B cell (primary cell): ENCODE measurements around the gene WNT6. TPM values are rescaled to one million over a fixed set of nuclear protein-coding genes. Genes with fewer than 3 reads are reported as not detected.
A peak's percentile ranks its signal among the peaks of the same experiment; 100 is the strongest.

ENCODE experiments used
- ATAC-seq: fragments of 200-7000 bp; cut with Tn5 transposase; one replicate; pipeline ENCODE4 v1.10.0; 2021; ENCODE audit warnings: low read depth, mild to moderate bottlenecking, moderate number of reproducible peaks, moderate library complexity
- CTCF ChIA-PET: fragments of 350-600 bp; sonication (Branson Sonifier 250); formaldehyde crosslinking; loops from one replicate; lab custom pipeline; 2021; ENCODE audit warnings: antibody characterized with exemption, inconsistent platforms; lab: Charles Lee
- POLR2A ChIA-PET: fragments of 350-600 bp; sonication (Branson Sonifier 250); formaldehyde crosslinking; loops from one replicate; lab custom pipeline; 2021; ENCODE audit warnings: antibody characterized with exemption; lab: Charles Lee
- DNase-seq: peaks from one replicate; pipeline ENCODE4 v3.0.0; 2013
- H2AFZ ChIP-seq: 2 replicates; pipeline ENCODE4 v1.6.1; 2012; ENCODE audit warnings: mild to moderate bottlenecking, low read depth, low read length; ENCODE audit not compliant: insufficient read depth, poor library complexity, severe bottlenecking
- H3K27ac ChIP-seq, 2 donors: 1 replicate in 1 of 2; 2 replicates in 1 of 2; pipeline ENCODE4 v1.5.1; 2012 to 2013; ENCODE audit warnings: low read length in 2 of 2, mild to moderate bottlenecking in 2 of 2, moderate library complexity in 1 of 2
- H3K27me3 ChIP-seq, 4 experiments: fragments of 200-600 bp in 1 of 4; sonication (generic) in 1 of 4; replicated peaks in 1 of 4; 1 replicate in 2 of 4; 2 replicates in 2 of 4; pipeline versions ENCODE4 v1.6.1 to v1.7.0; 2013 to 2016; ENCODE audit warnings: low read length in 3 of 4, mild to moderate bottlenecking in 2 of 4, mixed read lengths in 1 of 4, moderate library complexity in 1 of 4; ENCODE audit not compliant: insufficient read depth in 4 of 4, control insufficient read depth in 3 of 4; ENCODE audit errors: control extremely low read depth in 1 of 4
- H3K36me3 ChIP-seq, 2 experiments: replicated peaks in 1 of 2; 1 replicate in 1 of 2; 2 replicates in 1 of 2; pipeline versions ENCODE4 v1.6.1 to v1.7.1; 2013; ENCODE audit warnings: low read length in 1 of 2; ENCODE audit not compliant: insufficient read depth in 2 of 2, control insufficient read depth in 1 of 2; ENCODE audit errors: control extremely low read depth in 1 of 2, extremely low read depth in 1 of 2
- H3K4me1 ChIP-seq, 2 donors: fragments of 200-600 bp in 1 of 2; sonication (generic) in 1 of 2; 1 replicate in 1 of 2; 2 replicates in 1 of 2; pipeline versions ENCODE4 v1.5.1 to v1.6.1; 2013 to 2017; ENCODE audit warnings: low read length in 2 of 2; ENCODE audit not compliant: control insufficient read depth in 2 of 2, insufficient read depth in 2 of 2
- H3K4me2 ChIP-seq: replicated peaks from 2 replicates; pipeline ENCODE3; 2012; ENCODE audit warnings: mild to moderate bottlenecking, low read depth, low read length; ENCODE audit not compliant: poor library complexity, severe bottlenecking
- H3K4me3 ChIP-seq, 5 experiments: fragments of 200-600 bp in 1 of 5; sonication (generic) in 1 of 5; 1 replicate in 3 of 5; 2 replicates in 2 of 5; pipeline versions ENCODE4 v1.5.1 to v1.7.0; 2011 to 2016; ENCODE audit warnings: low read length in 4 of 5, mild to moderate bottlenecking in 4 of 5, low read depth in 2 of 5, control low read depth in 1 of 5, moderate library complexity in 1 of 5; ENCODE audit not compliant: insufficient read depth in 1 of 5; ENCODE audit errors: control extremely low read depth in 1 of 5, extremely low read depth in 1 of 5
- H3K79me2 ChIP-seq: fragments of 200-600 bp; sonication (generic); one replicate; pipeline ENCODE4 v1.6.0; 2016; ENCODE audit warnings: low read length; ENCODE audit not compliant: control insufficient read depth, insufficient read depth
- H3K9ac ChIP-seq: fragments of 200-600 bp; sonication (generic); 2 replicates; pipeline ENCODE4 v1.6.1; 2017; ENCODE audit warnings: mild to moderate bottlenecking, low read length, moderate library complexity
- H3K9me3 ChIP-seq, 3 donors: one replicate each; pipeline versions ENCODE4 v1.6.1 to v1.7.1; 2013; ENCODE audit warnings: low read length in 2 of 3; ENCODE audit not compliant: control insufficient read depth in 2 of 3, insufficient read depth in 1 of 3; ENCODE audit errors: control extremely low read depth in 1 of 3
- H4K20me1 ChIP-seq: 2 replicates; pipeline ENCODE4 v1.6.0; 2012; ENCODE audit warnings: mild to moderate bottlenecking, low read length; ENCODE audit not compliant: insufficient read depth, control insufficient read depth, poor library complexity, severe bottlenecking
- H3K27ac Mint-ChIP-seq: one replicate; pipeline ENCODE4 v1.8.0; 2021; ENCODE audit warnings: mixed read lengths
- H3K27me3 Mint-ChIP-seq: one replicate; pipeline ENCODE4 v1.8.0; 2021; ENCODE audit warnings: mixed read lengths
- H3K4me1 Mint-ChIP-seq: one replicate; pipeline ENCODE4 v1.8.0; 2021; ENCODE audit warnings: mixed read lengths
- H3K4me3 Mint-ChIP-seq: one replicate; pipeline ENCODE4 v1.8.0; 2021; ENCODE audit warnings: mixed read lengths
- H3K9me3 Mint-ChIP-seq: one replicate; pipeline ENCODE4 v1.8.0; 2022; ENCODE audit warnings: mixed read lengths; ENCODE audit not compliant: insufficient read depth
- CTCF ChIP-seq: fragments of 200-600 bp; IDR thresholded peaks from one replicate; pipeline ENCODE4 v1.8.0; 2022; ENCODE audit warnings: antibody characterized with exemption, mild to moderate bottlenecking
- EZH2 ChIP-seq: IDR thresholded peaks from 2 replicates; pipeline ENCODE4 v1.6.1; 2012; ENCODE audit warnings: borderline replicate concordance, low read depth, mild to moderate bottlenecking, moderate library complexity, low read length; ENCODE audit not compliant: insufficient read depth, poor library complexity, severe bottlenecking
- WGBS: methylation state at CpG from one replicate; pipeline ENCODE4 v1.1.5; 2013; ENCODE audit warnings: missing lambda C conversion rate; ENCODE audit not compliant: insufficient coverage; 5-methylcytosine and 5-hydroxymethylcytosine counted together
- intact Hi-C: fragments of 100-400 bp; cut with micrococcal nuclease; formaldehyde crosslinking; loops from one replicate; pipeline ENCODE4 v1.10.0; 2022
- polyA plus RNA-seq: library from polyadenylated mRNA; depleted of rRNA; stranded (reverse); fragments of >200 nt; gene quantifications from 2 replicates; pipeline ENCODE4 v1.2.3, GENCODE V29; 2012
- total RNA-seq, 2 donors: library from RNA; stranded (reverse); fragments of 120-200 nt in 1 of 2; gene quantifications; 1 replicate in 1 of 2; 2 replicates in 1 of 2; pipeline versions ENCODE4 v1.2.3 to v1.2.4, GENCODE V29; 2013 to 2022

The WNT6 gene
- total and polyA plus RNA-seq, 2 donors (not counting 1 experiment from before 2014, with no cell fraction given), result 0.84 to 2.0 TPM

GRCh38 chr2:218873359-218874194 is 14.0 kb downstream of the WNT6 start:
- peaks cover 0 to 47% (median 17%) of the 10 kb centered on the region in 4 experiments for H3K27me3 ChIP-seq
- intact Hi-C loops, result loop anchor here (10.0 kb wide), 1 partner anchor 159 kb away; the partner anchor contains the start of gene TTLL4
- no peaks in the 10 kb centered on the region for H3K9me3 ChIP-seq
- H3K9ac ChIP-seq, result peak overlapping the region; percentile 36
- H3K36me3 ChIP-seq, result no peaks in the 10 kb centered on the region
- H4K20me1 ChIP-seq, result no peaks in the 10 kb centered on the region
- peaks cover 42 to 54% of the 10 kb centered on the region in 2 donors for H3K4me1 ChIP-seq
- H3K4me3 ChIP-seq, result peak overlapping the region in 2 of 5 experiments; percentile 17 to 34
- H3K4me2 ChIP-seq, result peak overlapping the region; percentile 97
- peak overlapping the region; percentile 50 for H3K27ac Mint-ChIP-seq
- H2AFZ ChIP-seq, result peak overlapping the region; percentile 45
- DNase-seq (peak; percentile 70), ATAC-seq (peak; percentile 39)
- CTCF ChIA-PET, result interaction anchor here (0.8 to 23.0 kb wide), 5 partner anchors 19 to 123 kb away, joined by 3 to 1627 read pairs (median 55); no protein-coding TSS in a partner anchor
- no peaks in the 10 kb centered on the region for H3K9me3 Mint-ChIP-seq
- peaks cover 21% of the 10 kb centered on the region for H3K27me3 Mint-ChIP-seq
- TF ChIP-seq CTCF, result no peak
- no peak for TF ChIP-seq EZH2
- POLR2A ChIA-PET, result interaction anchor here (0.5 to 15.0 kb wide), 3 partner anchors 22 to 580 kb away, joined by 6 to 490 read pairs (median 9); no protein-coding TSS in a partner anchor
- peaks cover 2% of the 10 kb centered on the region for H3K79me2 ChIP-seq
- H3K4me1 Mint-ChIP-seq, result peaks cover 47% of the 10 kb centered on the region
- WGBS, result 11% methylated on average over 86 of the region's 86 CpGs
- H3K27ac ChIP-seq, result no peak overlapping the region
- peak overlapping the region; percentile 92 for H3K4me3 Mint-ChIP-seq
